Frontal cortex (tissue), 4 donors: ENCODE measurements around the gene ADTRP. TPM values are rescaled to one million over a fixed set of nuclear protein-coding genes. Genes with fewer than 3 reads are reported as not detected.

ENCODE experiments used
- DNase-seq, 2 donors: peaks; one replicate each; pipeline ENCODE4 v3.0.0; 2012; ENCODE audit warnings: low spot score in 2 of 2
- FAIRE-seq: peaks from 2 replicates; lab custom pipeline; 2012; peaks lifted over from hg19 to GRCh38; lab: Jason Lieb, UNC
- total RNA-seq: library from RNA; depleted of rRNA; stranded (reverse); fragments of >200 nt; gene quantifications from one replicate; pipeline ENCODE4 v1.2.3, GENCODE V29; 2014
- donor health status: control.
- donor health status: control.
- donor health status: control.

The ADTRP gene, protein sequence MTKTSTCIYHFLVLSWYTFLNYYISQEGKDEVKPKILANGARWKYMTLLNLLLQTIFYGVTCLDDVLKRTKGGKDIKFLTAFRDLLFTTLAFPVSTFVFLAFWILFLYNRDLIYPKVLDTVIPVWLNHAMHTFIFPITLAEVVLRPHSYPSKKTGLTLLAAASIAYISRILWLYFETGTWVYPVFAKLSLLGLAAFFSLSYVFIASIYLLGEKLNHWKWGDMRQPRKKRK
- 1.6 TPM for total RNA-seq

GRCh38 chr6:11778648-11779328 is at the start of gene ADTRP:
TSS of gene ADTRP (minus strand) at chr6:11778803. CDS start at chr6:11778759, 44 bp downstream.
- FAIRE-seq (no peak), DNase-seq (no peak)

DNA sequence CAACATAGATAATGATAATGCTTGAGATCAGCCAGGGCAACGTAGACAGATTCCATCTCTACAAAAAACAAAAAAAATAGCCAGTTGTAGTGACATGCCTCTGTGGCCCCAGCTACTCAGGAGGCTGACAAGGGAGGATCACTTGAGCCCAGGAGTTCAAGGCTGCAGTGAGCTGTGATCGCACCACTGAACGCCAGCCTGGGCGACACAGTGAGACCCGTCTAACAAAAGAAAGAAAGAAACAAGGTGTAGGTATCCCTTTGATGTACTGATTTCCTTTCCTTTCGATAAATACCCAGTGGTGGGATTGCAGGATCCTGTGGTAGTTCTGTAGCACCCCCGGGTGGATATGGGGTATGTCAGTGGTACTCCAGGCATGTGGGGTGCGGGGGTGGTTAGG is 48.2 kb upstream of the ADTRP start:
- no peak for DNase-seq
- FAIRE-seq = no peak

DNA sequence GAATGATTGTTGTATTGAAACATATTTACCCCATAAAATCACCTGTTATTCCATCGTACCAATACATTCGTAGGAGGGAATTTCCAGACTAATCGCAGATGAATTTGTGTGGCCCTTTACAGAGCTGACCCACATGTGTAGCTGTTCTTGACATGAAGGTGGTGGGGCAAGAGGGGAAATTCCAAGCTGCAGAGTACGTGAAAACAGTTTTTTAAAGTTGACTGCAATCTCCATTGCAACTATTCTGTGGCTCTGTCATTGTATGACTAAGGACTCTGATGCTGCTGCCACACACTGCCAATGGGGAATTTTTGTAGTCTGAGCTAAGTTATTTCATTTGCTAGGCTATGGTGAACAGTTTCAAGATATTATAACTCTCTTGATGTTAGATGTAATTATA is 46.4 kb upstream of the ADTRP start:
- no peak for DNase-seq
- FAIRE-seq = no peak

DNA sequence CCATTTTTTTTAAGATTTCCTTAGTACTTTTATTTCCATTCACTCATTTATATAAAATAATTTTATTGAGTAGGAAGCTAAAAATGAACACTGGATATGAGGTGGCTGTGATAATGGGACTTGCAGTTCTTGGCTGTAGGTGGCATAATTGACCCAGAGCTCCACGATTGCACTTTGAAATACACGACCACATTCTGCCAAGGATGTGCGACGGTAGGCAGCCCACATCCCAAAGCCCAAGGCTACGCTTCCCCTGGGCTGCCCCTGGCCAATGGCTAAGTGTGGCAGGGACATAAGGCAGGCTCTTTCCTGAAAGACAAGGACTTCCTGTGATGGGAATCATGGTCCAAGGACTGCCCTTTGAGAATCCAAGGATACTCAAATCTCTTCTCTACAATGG is 43.7 kb upstream of the ADTRP start:
- DNase-seq = no peak
- FAIRE-seq = no peak

DNA sequence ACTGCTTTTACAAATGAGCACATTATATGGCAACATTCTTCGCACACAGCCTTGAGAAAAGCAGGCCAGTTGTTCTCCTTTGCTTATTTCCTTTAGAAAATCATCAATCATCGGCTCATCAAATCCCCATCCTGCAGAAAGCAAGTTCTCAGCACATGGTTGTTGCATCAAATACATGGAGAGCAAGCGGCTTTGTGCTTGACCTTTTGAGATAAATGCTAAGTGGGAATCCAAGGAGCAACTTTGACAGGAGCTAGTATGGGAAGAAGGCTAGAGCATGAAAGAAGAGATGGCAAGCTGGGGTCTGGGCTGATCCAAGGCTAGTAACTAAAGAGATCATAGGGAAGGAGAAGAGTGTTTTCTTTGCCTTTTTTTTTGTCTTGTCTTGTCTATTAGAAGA is 43.2 kb upstream of the ADTRP start:
- DNase-seq = no peak
- FAIRE-seq = no peak

DNA sequence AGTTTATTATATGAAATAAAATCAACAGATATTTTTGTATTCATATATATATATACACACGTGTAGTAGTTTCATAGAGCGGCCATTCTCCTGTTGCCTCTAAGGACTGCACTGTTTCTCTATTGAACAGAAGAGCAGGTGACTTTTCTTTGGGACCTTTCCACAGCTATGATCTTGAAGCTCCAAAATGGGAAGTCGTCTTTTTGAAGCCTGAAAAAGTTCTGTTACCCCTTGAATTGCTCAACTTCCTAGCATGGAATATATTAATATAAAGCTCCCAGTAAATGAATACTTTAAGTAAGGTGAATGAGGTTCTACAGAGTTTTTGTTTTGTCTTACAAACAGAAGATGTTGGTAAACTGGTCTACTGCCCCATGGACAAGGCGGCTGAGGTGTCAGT is 42.2 kb upstream of the ADTRP start:
- no peak for DNase-seq
- FAIRE-seq = no peak

- DNase-seq (no peak), FAIRE-seq (no peak)
Observed at GRCh38 chr6:11819486-11819885, 40.9 kb upstream of the ADTRP start.

- FAIRE-seq = no peak
- no peak for DNase-seq
Observed at GRCh38 chr6:11815231-11815630, 36.6 kb upstream of the ADTRP start.

GRCh38 chr6:11814819-11815218 is 36.2 kb upstream of the ADTRP start:
- FAIRE-seq (no peak), DNase-seq (no peak)

DNA sequence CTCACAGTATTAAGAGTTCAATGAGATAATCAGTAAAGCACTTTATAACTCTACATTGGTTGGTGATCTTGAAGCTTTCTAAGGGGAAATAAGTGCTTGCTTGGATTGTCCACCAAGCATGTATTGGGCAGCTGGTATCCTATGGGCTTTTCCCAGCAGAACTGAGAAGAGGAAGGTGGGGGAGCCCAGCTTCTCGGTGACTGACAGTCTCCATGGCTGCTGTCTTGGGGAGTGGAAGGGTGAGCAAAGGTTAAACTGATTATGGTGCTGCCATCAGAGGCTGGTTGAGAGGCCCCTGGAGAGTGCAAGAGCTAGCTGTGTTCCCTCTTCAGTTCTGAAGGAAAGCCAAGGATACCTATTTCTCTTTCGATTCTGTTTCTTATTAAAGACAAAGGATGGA is 35.5 kb upstream of the ADTRP start:
- no peak for FAIRE-seq
- no peak for DNase-seq

DNA sequence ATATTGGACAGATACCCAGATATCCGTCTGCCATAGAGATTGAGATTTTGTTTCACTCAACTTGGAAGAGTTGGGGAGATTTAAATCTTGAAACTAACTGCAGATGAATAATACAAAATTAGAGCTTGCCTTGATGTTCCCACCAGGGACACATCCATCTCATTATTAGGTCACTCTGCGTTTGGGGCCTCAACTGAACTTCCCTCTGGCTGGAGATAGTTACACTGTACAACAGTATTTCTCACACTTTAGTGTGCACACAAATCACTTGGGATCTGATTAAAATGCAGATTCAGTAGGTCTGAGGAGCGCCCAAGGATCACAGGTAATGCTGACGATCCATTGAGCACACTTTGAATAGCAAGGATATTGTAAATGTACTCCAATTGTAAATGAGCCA is 35.0 kb upstream of the ADTRP start:
- no peak for DNase-seq
- FAIRE-seq = no peak

GRCh38 chr6:11812951-11813350 is 34.3 kb upstream of the ADTRP start:
- no peak for FAIRE-seq
- no peak for DNase-seq

DNA sequence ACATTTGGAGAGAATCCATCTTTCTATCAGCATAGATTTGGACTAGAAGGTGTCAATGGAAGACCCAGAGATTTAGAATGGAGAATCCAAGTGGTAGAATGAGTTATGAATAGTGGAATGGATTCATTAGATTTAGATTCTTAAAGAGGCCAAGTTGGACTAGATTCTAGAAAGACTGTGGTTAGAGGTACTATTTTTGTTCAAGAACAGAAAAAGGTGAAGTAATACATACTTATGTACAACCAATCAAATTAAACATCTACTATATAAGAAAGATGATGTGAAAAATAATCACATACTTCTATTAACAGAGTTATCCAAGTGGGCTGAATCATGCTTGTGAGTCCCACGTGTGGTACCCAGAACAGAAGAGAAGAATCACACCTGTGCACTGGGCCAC is 33.8 kb upstream of the ADTRP start:
- FAIRE-seq = no peak
- DNase-seq = no peak

DNA sequence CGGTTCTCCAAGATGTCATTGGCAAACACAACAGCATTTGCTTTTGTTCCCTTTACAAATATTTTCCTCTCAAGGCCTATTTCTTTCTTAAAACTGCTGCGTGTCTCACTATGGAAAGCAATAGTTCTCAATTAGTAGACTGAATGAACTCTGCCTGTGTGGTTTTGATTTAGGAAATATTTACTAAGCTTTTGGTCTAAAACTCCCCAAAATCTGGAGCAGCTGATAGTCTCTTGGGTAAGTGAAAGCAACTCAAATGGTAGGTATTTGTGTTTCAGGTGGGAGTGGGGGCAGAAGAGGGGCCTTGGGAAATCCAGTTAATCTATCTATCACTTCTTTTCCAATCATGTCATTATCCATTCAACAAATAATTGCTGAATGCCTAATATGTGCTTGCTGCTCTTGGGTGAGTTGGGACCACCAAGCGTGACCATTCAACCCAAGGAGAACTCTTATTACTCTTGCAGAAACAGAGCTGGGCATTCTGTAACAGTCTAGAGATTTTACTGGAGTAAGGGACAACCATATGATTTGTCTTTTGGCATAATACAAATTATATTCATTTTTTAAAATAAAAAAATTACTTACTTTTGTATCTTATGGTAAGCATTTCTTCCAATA is 33.2 kb upstream of the ADTRP start:
- FAIRE-seq (no peak), DNase-seq (no peak)

DNA sequence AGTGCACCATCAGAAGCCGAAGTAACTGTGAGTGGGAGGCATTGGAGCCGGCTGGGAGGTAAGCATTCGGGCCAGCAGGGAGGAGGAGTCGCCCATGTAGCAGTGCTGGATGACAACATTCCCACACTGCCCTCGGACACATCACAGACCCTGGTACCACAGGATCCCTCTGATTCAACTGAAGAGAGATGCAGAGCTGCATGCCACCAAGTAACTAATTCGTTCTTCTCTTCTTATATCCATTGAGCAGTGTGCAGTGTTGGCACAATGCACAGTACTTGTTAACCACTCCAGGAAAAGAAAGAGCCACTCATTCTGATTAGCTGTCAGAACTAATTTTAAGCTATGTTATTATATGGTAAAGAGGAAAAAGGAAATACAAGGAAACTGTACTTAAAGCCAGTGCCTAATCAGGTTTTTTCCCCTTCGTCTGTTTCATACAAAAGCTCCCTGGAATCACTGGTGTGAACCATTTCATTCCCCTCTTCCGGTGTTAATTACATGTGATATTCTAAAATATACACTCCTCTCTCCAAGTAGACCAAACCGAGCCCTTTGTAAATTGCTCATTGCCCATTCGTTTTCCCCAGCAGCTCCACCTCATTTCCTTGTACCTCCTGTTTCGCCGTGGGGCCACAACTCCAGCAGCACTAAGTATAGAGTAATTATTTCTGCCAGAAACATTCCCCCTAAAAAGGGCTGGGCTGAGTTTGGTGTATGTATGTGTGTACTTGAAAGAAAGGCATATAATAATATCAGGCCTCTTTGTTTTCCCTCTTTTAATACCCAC is 32.4 kb upstream of the ADTRP start:
- DNase-seq (no peak), FAIRE-seq (no peak)

DNA sequence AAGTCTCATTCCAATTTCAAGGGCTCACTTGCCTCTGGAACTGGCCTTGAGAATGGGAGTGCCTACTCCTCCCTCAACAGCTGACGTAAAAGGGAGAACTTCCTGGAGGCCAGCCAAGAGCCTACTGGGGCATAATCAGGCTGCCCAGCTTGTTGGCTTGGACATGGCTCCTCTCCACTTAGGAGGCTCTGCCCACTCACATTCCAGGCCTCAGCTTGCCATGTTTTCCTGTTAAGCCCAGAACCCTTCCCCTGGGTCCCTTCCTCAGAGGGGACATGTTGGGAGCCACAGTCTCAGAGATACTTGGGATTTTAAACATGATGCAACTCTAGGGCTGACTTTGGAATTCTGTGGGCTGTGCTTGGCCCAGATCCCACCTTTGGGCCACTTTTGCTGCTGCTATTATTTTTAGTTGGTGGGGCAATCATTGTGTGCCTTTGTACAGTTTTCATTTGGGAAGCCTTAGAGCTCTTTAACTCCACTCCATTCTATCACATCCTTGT is 31.5 kb upstream of the ADTRP start:
- DNase-seq (peak in 1 of 2 donors; percentile 45), FAIRE-seq (no peak)

DNA sequence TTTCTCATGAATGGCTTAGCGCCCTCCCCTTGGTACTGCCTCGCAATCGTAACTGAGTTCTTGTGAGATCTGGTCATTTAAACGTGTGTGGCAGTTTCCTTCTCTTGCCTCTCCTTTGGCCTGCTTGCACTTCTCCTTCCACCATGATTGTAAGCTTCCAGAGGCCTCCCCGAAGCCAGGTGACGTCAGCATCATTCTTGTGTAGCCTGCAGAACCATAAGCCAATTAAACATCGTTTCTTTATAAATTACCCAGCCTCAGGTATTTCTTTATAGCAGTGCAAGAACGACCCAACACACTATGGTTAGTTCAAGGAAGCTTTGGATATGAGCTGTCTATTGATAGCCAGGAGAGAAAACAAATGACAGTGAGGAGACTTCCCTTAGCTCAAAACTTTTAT is 29.5 kb upstream of the ADTRP start:
- no peak for FAIRE-seq
- DNase-seq = no peak

DNA sequence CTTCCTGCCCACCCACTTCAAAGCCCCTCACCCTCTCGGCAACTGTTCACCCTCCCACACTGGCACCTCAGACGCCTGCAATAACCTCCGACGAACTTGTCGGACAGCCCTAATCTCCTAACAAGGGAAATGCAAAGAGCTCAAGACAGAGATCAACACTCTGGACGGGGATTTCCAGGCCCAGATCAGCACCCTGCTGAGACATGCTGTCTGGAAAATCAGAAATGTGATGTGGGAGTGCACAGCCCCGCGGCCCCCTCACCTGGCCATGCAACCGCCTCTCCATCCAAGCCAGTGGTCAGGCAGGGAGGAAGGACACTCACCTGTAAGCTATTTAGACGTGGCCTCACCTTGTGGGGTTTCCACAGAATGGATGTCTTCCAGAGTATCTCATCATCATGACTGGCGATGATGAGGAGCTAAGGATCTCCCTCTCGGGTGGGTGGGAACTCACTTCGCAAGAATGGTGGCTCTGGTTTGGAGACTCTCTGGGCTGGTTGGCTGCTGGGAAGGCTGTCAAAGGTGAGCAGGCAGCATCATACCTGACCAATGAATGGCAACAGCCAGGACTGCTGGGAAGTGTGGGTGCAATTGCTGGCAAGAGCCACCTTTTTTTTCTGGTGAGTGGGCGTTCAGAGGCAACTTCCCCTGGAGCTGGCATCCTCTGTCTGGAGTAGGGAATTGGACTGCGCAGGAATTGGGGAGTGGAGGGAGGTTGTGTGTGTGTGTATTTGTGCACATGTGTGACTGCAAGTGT is 28.1 kb upstream of the ADTRP start:
- no peak for DNase-seq
- FAIRE-seq = no peak

GRCh38 chr6:11805259-11806053 is 26.9 kb upstream of the ADTRP start:
- DNase-seq (no peak), FAIRE-seq (no peak)
